Measurements from ENCODE around the gene TRIM15. TPM values are rescaled to one million over a fixed set of nuclear protein-coding genes. Genes with fewer than 3 reads are reported as not detected.

TRIM15 gene
- total and polyA plus RNA-seq, 9 of the 15 experiments (the other 6 are each of a cell fraction or from before 2014, with no cell fraction given), result 0.06 to 2.6 (median 0.83) TPM

GRCh38 chr6:30172681-30173080 lies 9.3 kb downstream of the TRIM15 start:
- CTCF ChIA-PET (ENCODE audit: low intra/inter-chr PET ratio), result no interaction called here
- 8% methylated on average over 4 of the region's 4 CpGs for WGBS (ENCODE audit: insufficient coverage, low coverage, missing lambda C conversion rate)

More at GRCh38 chr6:30172681-30173080, 9.3 kb downstream of the TRIM15 start:
- intact Hi-C loops (cut with micrococcal nuclease) (no loop called here), in situ Hi-C loops (cut with MboI) (loop anchor here (5.0 kb wide), 1 partner anchor 325 kb away; no protein-coding TSS in a partner anchor)
- no peak overlapping the region for H2AFZ ChIP-seq (ENCODE audit: low read depth, low read length)
- H3K4me2 ChIP-seq (ENCODE audit: insufficient read depth, low read length), result no peak overlapping the region
- H3K4me1 ChIP-seq (replicated peaks in 1 of 2; ENCODE audit: control insufficient read depth in 2 of 2, insufficient read depth in 2 of 2, low read length in 2 of 2), result peaks cover 0 to 8% of the 10 kb centered on the region in 2 experiments; a peak in 1 of 5 replicates
- no peak for FAIRE-seq
- POLR2A ChIA-PET, result no interaction called here
- H3K4me3 ChIP-seq, result no peak overlapping the region
- no peaks in the 10 kb centered on the region for H3K36me3 ChIP-seq (ENCODE audit: control insufficient read depth, insufficient read depth, low read length)
- H3K27me3 ChIP-seq (ENCODE audit: control insufficient read depth in 2 of 2, insufficient read depth in 2 of 2, low read length in 2 of 2), result peaks cover 7 to 22% of the 10 kb centered on the region in 2 experiments
- no peak overlapping the region for H3K9ac ChIP-seq (ENCODE audit: insufficient read depth in 1 of 2, low read depth in 2 of 2, low read length in 2 of 2)
- no peaks in the 10 kb centered on the region for H3K9me1 ChIP-seq (ENCODE audit: control insufficient read depth, insufficient read depth, low read length)
- no peak overlapping the region for H3K27ac ChIP-seq (ENCODE audit: extremely low read depth, low read depth, low read length)
- BruUV-seq (replicated peaks), result no TSS peak
- H3K79me2 ChIP-seq (ENCODE audit: control insufficient read depth, insufficient read depth, low read length), result no peaks in the 10 kb centered on the region
- no peak for DNase-seq (ENCODE audit: extremely low read depth in 1 of 4, low spot score in 3 of 4)
- TF ChIP-seq HNRNPUL1 (IDR thresholded peaks at IDR 0.05; ENCODE audit: low read length), result no peak
- TF ChIP-seq AFF1 (IDR thresholded peaks at IDR 0.05; ENCODE audit: low read depth in 1 of 2, partially characterized antibody in 2 of 2), result no peak
- no peak for TF ChIP-seq HDAC3 (IDR thresholded peaks at IDR 0.05; ENCODE audit: borderline replicate concordance, partially characterized antibody)
- no peak for TF ChIP-seq GATAD2B (IDR thresholded peaks at IDR 0.05; ENCODE audit: borderline replicate concordance)
- TF ChIP-seq ELF4 (CRISPR knock-in tag; IDR thresholded peaks at IDR 0.05), result no peak
- no peak for TF ChIP-seq SREBF1 (IDR thresholded peaks at IDR 0.05; ENCODE audit: borderline replicate concordance, low read depth, low read length)
- TF ChIP-seq SNAPC5 (CRISPR knock-in tag; IDR thresholded peaks at IDR 0.05), result no peak
- no peak for TF ChIP-seq NONO (IDR thresholded peaks at IDR 0.05; ENCODE audit: low read depth in 2 of 2, low read length in 1 of 2)
- no peak for TF ChIP-seq ZNF444 (CRISPR knock-in tag; IDR thresholded peaks at IDR 0.05)
- TF ChIP-seq TRIM24 (IDR thresholded peaks at IDR 0.05), result no peak
- no peaks in the 10 kb centered on the region for H4K20me1 ChIP-seq (replicated peaks; ENCODE audit: control insufficient read depth, insufficient read depth, low read length)
- no peak for ATAC-seq
- H3K9me3 ChIP-seq (replicated peaks; ENCODE audit: control insufficient read depth, insufficient read depth, low read depth, low read length), result no peaks in the 10 kb centered on the region

Data from K562 (cell line).